Upper lobe of left lung (tissue), 6 donors: ENCODE results near the gene PCBP4. TPM values are rescaled to one million over a fixed set of nuclear protein-coding genes. Genes with fewer than 3 reads are reported as not detected.

Experiments used
- ATAC-seq, 2 donors: fragments of 200-7000 bp; cut with Tn5 transposase; one replicate each; pipeline ENCODE4 v1.9.1; 2022; ENCODE audit warnings: mild to moderate bottlenecking in 2 of 2, moderate library complexity in 2 of 2; ENCODE audit not compliant: low FRiP score in 2 of 2
- DNase-seq, 2 donors: peaks; one replicate each; pipeline ENCODE4 v3.0.0-alpha.2; 2019 to 2020
- H3K27ac ChIP-seq, 4 donors: fragments of 200-600 bp; sonication (generic); one replicate each; pipeline ENCODE4 v1.5.1; 2016 to 2019
- H3K27me3 ChIP-seq, 4 donors: fragments of 200-600 bp; sonication (generic); one replicate each; pipeline ENCODE4 v1.5.1; 2017 to 2019
- H3K36me3 ChIP-seq, 4 donors: fragments of 200-600 bp; sonication (generic); one replicate each; pipeline ENCODE4 v1.5.1; 2016 to 2019
- H3K4me1 ChIP-seq, 4 donors: fragments of 200-600 bp; sonication (generic); one replicate each; pipeline ENCODE4 v1.5.1; 2018 to 2019
- H3K4me3 ChIP-seq, 4 donors: fragments of 200-600 bp; sonication (generic); one replicate each; pipeline ENCODE4 v1.5.1; 2017 to 2019; ENCODE audit warnings: mild to moderate bottlenecking in 2 of 4, moderate library complexity in 1 of 4
- H3K9me3 ChIP-seq, 4 donors: fragments of 200-600 bp; sonication (generic); one replicate each; pipeline ENCODE4 v1.5.1; 2018 to 2019
- CTCF ChIP-seq, 6 experiments: fragments of 450-650 bp in 4 of 6; fragments of 200-600 bp in 2 of 6; sonication (generic) in 2 of 6; IDR thresholded peaks; one replicate each; pipeline ENCODE4 v1.5.1; 2016 to 2019; ENCODE audit warnings: antibody characterized with exemption in 6 of 6
- EP300 ChIP-seq, 4 donors: sonication (generic); formaldehyde crosslinking; IDR thresholded peaks; one replicate each; pipeline ENCODE4 v1.5.1; 2017; ENCODE audit warnings: antibody characterized with exemption in 4 of 4, control low read depth in 2 of 4
- POLR2A ChIP-seq, 4 donors: fragments of 450-650 bp; IDR thresholded peaks; one replicate each; pipeline ENCODE4 v1.5.1; 2016 to 2017; ENCODE audit warnings: antibody characterized with exemption in 4 of 4, mild to moderate bottlenecking in 2 of 4
- POLR2AphosphoS5 ChIP-seq, 2 donors: sonication (generic); formaldehyde crosslinking; IDR thresholded peaks; one replicate each; pipeline ENCODE4 v1.5.1; 2017; ENCODE audit warnings: antibody characterized with exemption in 2 of 2
- WGBS, 2 donors: methylation state at CpG; one replicate each; pipeline ENCODE4 v1.1.5; 2017 to 2018; 5-methylcytosine and 5-hydroxymethylcytosine counted together
- total RNA-seq, 6 donors: library from RNA; depleted of rRNA in 4 of 6; stranded (reverse); fragments of >200 nt in 4 of 6; gene quantifications; one replicate each; pipeline versions ENCODE4 v1.1.0 to v1.2.1, GENCODE V29; 2016 to 2021
- donor health status: DM: no; HTN: no; CAD: no; lungs with moderate emphysema.
- donor health status: DM: no; HTN: yes; CAD: no; lungs with severe emphysema.

Gene PCBP4
- total RNA-seq, 6 donors from 2014 or later, result 22.7 to 53.4 (median 37.7) TPM

DNA sequence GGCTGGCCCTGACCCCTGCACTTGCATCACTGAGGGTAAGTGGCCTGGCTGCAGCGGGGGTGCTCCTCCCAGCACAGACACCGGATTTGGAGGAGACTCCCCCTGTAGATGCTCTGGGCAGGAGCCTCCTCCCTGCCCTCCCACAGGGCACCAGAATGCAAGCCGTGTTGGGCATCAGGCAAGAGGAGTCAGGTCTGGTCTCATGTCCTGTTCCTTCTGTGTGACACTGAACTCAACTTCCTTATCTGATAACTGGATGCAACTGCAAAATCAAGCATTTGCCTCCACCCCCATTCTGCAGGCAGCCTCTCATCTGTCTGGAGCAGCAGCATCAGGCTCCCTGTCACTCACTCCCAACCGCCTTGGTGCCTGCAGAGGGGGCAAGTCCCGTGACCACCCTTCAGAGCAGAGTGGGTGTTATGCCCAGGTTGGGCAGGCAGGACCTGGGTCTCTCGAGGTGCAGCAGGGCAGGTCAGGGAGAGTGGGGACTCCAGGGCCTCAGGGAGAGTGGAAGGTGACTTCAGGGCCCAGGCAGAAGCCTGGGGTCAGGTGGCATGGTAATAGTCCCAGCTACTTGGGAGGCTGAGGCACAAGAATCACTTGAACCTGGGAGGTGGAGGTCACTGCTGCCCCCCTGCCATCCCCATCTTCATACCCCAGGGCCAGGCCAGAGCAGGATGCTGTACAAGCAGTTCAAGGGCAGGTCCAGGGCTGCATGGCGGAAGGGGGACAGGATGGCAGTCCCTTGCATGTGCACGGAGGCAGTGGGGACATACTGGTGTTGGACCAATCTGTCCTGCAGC lies 39.0 kb upstream of the PCBP4 start:
- WGBS, 2 donors, result 30 to 40% methylated on average over 2 to 6 of the region's 8 CpGs
- TF ChIP-seq POLR2A (IDR thresholded peaks at IDR 0.05) (no peak), CTCF (IDR thresholded peaks at IDR 0.05) (no peak), POLR2AphosphoS5 (IDR thresholded peaks at IDR 0.05) (no peak), EP300 (IDR thresholded peaks at IDR 0.05) (no peak)
- ATAC-seq, result no peak
- Histone ChIP-seq H3K9me3 (no peaks in the 10 kb centered on the region), H3K36me3 (no peaks in the 10 kb centered on the region), H3K27me3 (no peaks in the 10 kb centered on the region), H3K4me1 (peaks cover 19 to 35% (median 26%) of the 10 kb centered on the region in 4 donors), H3K4me3 (no peak overlapping the region), H3K27ac (peak overlapping the region; percentile 71 to 86 (median 78))
- DNase-seq, result no peak

DNA sequence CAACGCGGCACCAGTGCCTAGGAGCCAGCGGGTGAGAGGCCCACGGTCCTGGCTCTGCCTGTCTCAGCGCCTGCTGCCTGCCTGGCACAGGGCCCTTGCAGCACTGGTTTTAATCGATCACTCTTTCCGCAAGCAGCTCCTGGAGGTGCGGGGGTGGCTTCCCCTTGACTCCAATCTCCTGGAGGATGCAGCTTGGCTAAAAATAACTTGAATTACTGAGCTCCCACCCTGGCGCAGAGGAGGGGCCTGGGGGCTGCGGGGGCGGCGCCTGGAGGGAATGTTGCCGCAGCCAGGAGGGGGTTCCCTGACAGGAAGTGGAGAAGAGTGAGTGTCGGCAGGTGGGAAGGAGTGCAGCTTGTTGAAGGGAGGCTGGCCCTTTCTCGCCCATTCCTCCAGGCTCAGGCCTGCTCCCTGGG lies 38.3 kb upstream of the PCBP4 start:
- Histone ChIP-seq H3K36me3 (no peaks in the 10 kb centered on the region), H3K27ac (peak overlapping the region; percentile 71 to 86 (median 78)), H3K4me3 (no peak overlapping the region), H3K9me3 (no peaks in the 10 kb centered on the region), H3K27me3 (no peaks in the 10 kb centered on the region), H3K4me1 (peaks cover 19 to 36% (median 26%) of the 10 kb centered on the region in 4 donors)
- ATAC-seq, result peak; percentile 5 to 21
- TF ChIP-seq POLR2A (IDR thresholded peaks at IDR 0.05) (no peak), EP300 (IDR thresholded peaks at IDR 0.05) (no peak), POLR2AphosphoS5 (IDR thresholded peaks at IDR 0.05) (peak in 1 of 2 donors; percentile 7), CTCF (IDR thresholded peaks at IDR 0.05) (peak in 1 of 6 experiments; percentile 3)
- DNase-seq, result peak in 1 of 2 donors; percentile 85
- WGBS, 2 donors, result 21 to 32% methylated on average over 5 to 15 of the region's 15 CpGs

DNA sequence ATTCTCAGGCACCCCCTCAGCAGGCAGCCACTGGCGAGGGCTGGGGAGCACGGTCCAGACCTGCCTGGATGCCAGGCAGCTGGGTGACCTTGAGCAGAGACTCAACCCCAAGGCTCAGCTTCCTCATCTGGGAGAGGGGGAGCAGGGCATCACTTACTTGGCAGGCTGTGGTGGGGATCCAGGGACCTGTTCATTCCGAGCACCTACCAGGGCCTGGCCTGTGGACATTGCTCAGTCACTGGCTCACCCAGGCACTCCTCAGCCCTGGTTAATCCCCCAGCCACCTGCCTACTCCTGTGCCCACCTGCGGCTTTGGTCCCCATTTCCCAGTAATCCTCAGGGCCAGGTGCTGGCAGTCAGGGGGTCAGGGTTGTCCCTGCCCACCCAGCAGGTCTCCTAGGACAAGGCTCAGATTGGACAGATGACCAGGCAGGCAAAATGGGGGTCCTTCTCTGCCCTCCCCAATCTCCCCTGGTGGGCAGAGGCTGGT lies 37.7 kb upstream of the PCBP4 start:
- Histone ChIP-seq H3K9me3 (no peaks in the 10 kb centered on the region), H3K36me3 (no peaks in the 10 kb centered on the region), H3K4me3 (no peak overlapping the region), H3K27me3 (no peaks in the 10 kb centered on the region), H3K27ac (peak overlapping the region; percentile 71 to 86 (median 78)), H3K4me1 (peaks cover 19 to 36% (median 26%) of the 10 kb centered on the region in 4 donors)
- TF ChIP-seq POLR2A (IDR thresholded peaks at IDR 0.05) (no peak), CTCF (IDR thresholded peaks at IDR 0.05) (no peak), EP300 (IDR thresholded peaks at IDR 0.05) (no peak), POLR2AphosphoS5 (IDR thresholded peaks at IDR 0.05) (no peak)
- DNase-seq (no peak), ATAC-seq (no peak)
- WGBS, 2 donors, result 89 to 100% methylated on average over 1 to 4 of the region's 4 CpGs

GRCh38 chr3:52004163-52004787 lies 37.0 kb upstream of the PCBP4 start:
- peak; percentile 27 to 60 (median 50) for TF ChIP-seq CTCF (IDR thresholded peaks at IDR 0.05)
- TF ChIP-seq POLR2AphosphoS5 (IDR thresholded peaks at IDR 0.05), result no peak
- Histone ChIP-seq H3K27ac (peak overlapping the region; percentile 71 to 86 (median 78)), H3K9me3 (no peaks in the 10 kb centered on the region), H3K4me1 (peaks cover 19 to 36% (median 26%) of the 10 kb centered on the region in 4 donors), H3K27me3 (no peaks in the 10 kb centered on the region), H3K4me3 (no peak overlapping the region), H3K36me3 (no peaks in the 10 kb centered on the region)
- DNase-seq, result no peak
- peak in 1 of 2 donors; percentile 27 for ATAC-seq
- 64 to 66% methylated on average over 8 to 16 of the region's 16 CpGs for WGBS, 2 donors
